ENCODE results near the gene LLGL2.
"Not testable (repeated sequence)": the region's sequence is repeated elsewhere in the genome, so short reads cannot be mapped to it uniquely, and the experiment has no call there.

LLGL2 gene

DNA sequence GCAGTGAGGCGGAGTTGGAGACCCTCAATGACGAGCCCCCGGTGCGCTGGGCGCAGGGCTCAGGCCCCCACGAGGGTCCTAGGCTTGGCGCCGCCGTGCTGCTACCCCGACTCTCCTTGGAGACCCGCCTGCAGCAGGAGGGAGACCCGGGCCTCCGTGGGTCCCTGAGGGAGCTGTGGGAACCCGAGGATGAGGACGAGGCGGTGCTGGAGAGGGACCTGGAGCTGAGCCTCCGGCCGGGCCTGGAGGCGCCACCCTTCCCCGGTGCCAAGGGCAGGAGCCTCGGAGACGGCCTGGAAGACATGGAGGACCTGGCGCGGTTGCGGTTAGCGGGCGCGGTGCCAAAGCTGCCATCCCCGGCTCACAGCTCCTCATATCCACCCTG, 64.4 kb downstream of the LLGL2 start:
- no peak for DNase-seq (ENCODE audit: low read depth in 2 of 3, low spot score in 1 of 3)

DNA sequence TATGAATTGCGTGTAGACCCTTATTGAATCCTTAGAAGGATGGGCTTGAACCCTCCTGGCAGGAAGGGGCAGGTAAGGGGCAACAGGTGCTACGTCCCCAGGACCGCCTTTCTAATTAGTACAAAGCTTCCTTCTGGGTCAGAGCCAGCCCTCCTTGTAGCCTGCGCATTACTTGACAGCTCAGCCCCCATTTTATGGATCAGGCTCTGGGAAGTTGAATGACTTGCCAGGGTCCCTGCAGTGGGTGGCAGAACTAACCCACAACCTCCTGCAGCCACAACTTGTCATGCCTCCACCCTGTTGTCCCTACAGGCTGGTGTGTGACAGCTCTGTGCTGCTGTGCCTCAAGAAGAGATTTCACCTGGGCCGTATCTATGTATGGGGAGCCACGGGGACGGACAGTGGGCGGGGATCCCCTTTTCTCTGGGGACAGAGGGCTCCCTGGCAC, 64.8 kb downstream of the LLGL2 start:
- no peak for DNase-seq (ENCODE audit: low read depth in 2 of 3, low spot score in 1 of 3)

DNA sequence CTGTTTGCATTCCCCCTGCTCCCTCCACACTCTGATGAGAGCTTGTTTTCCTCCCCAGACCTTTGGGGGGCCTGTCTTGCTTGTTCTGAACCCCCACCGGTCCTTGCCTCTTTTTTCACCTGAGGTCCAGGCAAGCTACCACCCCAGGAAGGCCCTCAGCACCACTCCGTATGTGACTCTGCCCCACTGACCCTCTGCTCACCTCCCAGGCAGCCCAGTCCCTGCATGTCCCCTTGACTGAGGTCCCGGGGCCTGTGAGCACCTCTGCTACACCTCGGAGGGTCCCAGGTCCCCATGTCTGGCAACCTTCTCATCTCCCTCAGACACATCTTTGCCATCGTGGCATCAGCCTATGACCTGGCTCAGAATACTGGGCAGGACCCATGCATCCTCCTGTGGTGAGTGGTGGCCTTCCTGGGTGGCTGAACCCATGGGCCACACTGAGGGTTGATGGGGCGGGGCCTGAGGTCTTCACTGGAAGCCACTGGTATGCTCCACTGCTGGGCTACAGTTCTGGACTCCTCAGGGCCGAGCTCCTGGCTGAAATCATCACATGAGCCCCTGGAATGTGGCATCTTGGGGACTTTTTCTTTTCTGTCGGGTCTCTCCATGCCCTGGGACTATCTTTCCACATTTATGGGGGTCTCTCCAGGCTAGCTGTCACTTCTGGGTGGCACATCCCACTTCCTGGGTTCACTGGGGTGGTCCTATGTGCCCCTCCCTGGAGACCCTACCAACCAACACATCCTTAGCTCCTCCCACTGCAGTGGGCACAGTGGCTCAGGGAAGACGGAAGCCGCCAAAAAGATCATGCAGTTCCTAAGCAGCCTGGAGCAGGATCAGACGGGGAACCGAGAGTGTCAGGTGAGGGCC, 65.6 kb downstream of the LLGL2 start:
- DNase-seq (ENCODE audit: low read depth in 2 of 3, low spot score in 1 of 3) = no peak

DNA sequence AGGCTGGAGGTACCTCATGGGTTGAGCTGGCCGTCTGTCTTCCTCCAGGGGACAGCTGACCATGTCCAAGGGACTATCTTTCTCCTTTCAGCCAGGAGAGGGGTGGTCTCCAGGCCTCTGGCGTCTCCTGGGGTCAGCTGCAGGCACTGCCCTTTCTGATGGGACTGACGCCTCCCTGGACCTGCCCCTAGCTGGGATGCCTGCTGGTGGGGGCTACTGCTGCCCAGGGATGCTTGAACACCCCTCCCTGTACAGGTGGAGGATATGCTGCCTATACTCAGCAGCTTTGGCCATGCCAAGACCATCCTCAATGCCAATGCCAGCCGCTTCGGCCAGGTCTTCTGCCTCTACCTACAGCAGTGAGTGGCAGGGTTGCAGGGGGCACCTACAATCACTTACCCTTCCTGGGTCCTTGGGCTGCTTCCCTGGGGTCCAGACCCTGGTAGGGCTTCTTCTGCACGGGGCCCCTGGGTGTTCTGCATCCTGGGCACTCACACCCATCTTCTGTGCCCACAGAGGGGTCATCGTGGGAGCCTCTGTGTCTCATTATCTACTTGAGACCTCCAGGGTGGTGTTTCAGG, 66.3 kb downstream of the LLGL2 start:
- no peak for DNase-seq (ENCODE audit: low read depth in 2 of 3, low spot score in 1 of 3)

DNA sequence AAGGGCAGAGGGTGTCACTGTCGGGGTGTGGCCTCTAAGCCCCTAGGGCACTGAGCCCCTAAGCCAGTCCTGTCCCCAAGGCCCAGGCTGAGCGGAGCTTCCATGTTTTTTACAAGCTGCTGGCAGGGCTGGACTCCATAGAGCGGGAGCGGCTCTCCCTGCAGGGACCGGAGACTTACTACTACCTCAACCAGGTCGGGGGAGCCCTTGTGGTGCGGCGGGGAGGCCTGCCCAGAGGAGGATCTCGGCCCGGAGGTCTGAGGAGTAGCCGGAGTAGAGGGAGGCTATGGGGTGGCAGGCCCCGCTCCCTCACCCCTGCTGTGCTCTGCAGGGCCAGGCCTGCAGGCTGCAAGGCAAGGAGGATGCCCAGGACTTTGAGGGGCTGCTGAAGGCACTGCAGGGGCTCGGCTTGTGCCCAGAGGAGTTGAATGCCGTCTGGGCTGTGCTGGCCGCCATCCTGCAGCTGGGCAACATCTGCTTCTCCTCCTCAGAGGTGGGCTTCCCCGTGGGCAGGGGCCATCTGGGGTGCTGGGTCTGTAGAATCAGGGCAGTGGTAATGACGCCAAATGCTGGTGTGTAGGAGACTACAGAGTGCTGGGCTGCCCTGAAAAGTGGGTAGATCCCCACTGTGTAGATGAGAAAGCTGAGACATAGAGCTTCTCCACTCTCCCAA, 67.0 kb downstream of the LLGL2 start:
- no peak for DNase-seq (ENCODE audit: low read depth in 2 of 3, low spot score in 1 of 3)

DNA sequence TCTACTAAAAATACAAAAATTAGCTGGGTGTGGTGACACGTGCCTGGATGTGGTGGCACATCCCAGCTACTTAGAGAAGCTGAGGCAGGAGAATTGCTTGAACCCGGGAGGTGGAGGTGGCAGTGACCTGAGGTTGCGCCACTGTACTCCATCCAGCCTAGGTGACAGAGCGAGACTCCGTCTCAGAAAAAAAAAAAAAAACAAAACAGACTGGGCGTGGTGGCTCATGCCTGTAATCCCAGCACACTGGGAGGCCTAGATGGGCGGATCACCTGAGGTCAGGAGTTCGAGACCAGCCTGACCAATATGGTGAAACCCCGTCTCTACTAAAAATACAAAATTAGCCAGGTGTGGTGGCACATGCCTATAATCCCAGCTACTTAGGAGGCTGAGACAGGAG, 67.9 kb downstream of the LLGL2 start:
- DNase-seq (ENCODE audit: low read depth in 2 of 3, low spot score in 1 of 3) = not testable (repeated sequence)

DNA sequence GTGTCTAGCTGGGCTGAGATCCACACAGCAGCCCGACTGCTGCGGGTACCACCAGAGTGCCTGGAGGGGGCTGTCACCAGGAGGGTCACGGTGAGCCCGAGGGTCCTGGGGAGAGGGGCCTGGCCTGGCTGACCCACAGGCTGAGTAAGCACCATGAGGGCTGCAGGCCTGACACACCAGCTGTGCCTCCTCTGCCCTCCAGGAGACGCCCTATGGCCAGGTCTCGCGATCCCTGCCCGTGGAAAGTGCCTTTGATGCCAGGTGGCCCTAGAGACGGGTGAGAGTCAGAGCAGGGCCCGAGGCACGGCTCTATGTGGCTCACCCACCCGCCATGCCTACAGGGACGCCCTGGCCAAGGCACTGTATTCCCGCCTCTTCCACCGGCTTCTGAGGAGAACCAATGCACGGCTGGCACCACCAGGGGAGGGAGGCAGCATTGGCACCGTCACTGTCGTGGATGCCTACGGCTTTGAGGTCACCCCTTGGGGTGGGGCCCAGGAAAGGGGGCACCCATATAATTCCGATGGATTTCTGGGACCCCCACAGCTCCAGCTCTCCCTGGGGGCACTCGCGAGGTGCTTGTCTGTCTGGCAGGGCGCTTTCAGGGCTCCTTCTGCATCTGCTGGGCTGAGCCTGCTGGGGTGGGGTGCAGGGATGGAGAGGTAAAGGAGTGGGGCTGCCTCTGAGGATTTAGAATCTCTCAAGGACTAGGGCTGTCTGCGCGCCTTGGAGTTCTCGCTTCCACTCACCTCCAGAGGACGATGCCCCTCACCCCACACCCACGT, 69.2 kb downstream of the LLGL2 start:
- no peak for DNase-seq (ENCODE audit: low read depth in 2 of 3, low spot score in 1 of 3)

DNA sequence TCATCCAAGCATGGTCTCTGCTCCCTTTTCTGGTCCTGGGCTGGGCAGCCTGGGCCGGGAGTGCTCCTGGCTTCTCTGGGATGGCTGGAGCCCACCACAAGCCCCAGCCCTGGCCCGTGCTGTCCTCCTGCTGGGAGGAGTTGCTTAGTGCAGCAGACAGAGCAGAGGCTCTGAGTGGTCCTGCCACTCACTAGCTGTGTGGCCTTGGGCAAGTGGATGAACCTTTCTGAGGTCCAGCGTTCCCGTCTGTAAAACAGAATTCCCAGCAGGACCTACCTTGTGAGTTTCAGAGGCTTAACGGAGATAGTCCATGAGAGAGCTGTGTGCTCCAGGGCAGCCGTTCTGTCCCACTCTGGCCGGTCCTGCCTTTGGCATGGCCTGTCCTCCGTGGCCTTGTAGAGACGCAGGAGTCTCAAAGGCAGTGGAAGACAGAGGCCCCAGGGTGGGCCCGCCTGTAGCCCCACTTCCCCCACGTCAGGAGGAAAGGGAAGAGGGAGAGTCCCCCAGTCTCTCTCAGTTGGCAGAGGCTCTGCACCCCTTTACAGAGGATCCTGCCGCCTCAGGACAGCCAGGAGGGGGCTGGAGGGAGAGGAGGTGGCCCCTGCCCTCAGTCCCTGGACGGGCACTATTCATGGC, 69.9 kb downstream of the LLGL2 start:
- DNase-seq (ENCODE audit: low read depth in 2 of 3, low spot score in 1 of 3) = no peak

DNA sequence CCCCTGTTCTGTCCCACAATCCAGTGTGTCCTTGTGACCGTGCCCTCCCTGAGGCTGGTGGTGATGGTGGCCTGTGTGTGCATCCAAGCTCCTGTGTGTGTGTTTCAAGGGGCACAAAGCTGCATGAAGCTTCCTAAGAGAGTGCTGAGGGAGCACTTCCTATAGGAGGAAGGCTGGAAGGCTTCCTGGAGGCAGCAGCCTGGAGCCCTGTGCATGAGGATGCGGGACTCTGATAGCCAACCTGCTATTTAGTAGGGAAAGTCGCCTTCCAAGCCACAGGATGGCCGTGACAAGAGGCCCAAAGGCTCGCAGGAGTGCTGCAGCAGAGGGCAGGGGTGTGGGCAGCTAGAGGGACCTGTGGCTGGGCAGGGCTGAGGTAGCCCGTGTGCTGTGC, 70.4 kb downstream of the LLGL2 start:
- DNase-seq (ENCODE audit: low read depth in 2 of 3, low spot score in 1 of 3) = no peak

DNA sequence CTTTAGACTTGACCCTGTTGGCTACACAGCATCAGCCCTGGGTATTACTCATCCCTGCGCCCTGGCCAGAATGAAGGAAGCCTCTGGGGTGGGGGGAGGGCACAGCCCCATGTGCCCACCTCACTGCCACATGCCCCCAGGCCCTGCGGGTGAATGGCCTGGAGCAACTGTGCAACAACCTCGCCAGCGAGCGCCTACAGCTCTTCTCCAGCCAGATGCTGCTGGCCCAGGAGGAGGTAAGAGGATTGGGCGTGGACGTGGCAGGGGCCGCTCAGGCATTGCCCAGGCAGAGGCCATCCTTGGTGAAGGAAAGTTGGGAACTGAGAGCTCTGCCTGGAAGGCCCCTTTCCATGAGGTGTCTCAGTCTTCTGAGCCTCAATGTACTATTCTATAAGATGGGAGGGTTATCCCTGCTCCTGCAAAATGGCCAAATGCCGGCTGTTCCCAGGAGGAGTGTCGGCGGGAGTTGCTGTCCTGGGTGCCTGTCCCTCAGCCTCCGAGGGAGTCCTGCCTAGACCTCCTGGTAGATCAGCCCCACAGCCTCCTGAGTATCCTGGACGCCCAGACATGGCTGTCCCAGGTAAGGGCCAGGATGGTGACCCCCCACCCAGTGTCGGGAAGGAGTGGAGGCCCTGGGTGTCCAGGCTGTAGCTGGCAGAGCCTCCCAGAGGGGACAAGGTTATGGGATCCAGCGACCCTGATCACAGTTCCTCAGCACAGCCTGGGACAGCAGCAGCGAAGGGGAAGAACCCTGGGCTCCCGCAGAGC, 71.0 kb downstream of the LLGL2 start:
- DNase-seq (ENCODE audit: low read depth in 2 of 3, low spot score in 1 of 3) = no peak

DNA sequence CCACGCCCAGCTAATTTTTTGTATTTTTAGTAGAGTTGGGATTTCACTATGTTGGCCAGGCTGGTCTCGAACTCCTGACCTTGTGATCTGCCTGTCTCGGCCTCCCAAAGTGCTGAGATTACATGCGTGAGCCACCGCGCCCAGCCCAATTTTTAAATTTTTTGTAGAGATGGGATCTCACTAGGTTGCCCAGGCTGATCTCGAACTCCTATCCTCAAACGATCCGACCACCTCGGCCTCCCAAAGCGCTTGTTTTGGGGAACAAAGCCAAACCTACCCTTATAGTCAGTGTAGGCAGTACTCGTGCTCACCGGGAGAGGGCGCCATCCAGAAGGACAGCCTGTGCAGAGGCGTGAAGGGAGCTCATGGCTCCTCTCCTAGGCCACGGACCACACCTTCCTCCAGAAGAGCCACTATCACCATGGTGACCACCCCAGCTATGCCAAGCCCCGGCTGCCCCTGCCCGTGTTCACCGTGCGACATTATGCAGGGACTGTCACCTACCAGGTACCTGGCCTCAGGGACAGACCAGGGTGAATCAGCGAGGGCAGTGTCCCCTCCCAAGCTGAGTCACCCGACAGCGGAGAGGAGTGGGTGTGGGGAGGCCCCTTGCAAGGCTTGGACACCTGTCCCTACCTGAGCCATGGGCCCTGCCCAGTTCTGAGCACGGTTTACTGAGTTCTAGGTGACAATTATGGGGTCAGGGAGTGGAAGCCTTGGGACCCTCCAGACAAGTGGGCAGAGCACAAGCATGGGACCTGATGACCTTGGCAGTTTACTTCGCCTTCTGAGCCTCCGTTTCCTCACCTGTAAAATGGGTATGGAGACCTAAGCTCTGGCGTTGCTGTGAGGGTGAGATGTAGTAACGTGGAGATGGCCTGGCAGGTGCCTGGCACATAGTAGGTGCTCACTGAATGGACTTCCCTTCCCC, 75.8 kb downstream of the LLGL2 start:
- peak; percentile 42 to 69 (median 51) for DNase-seq (ENCODE audit: low read depth in 2 of 3, low spot score in 1 of 3)

DNA sequence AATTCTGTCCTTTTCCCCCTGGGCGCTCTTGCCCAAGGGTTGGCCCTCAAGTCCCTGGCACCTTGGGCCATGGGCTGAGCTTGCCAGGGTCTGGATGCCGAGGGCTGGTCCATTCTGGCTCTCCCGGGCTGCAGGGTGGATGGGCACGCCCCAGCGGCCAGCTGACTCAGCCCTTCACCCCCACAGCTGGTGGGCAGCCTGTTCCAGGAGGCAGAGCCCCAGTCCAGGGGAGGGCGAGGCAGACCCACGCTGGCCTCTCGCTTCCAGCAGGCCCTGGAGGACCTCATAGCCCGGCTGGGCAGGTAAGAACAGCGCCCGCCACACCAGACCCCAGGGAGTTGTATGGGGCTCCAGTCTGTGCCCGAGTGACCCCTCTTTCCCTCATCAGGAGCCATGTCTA, 77.1 kb downstream of the LLGL2 start:
- DNase-seq (ENCODE audit: low read depth in 2 of 3, low spot score in 1 of 3) = no peak

DNA sequence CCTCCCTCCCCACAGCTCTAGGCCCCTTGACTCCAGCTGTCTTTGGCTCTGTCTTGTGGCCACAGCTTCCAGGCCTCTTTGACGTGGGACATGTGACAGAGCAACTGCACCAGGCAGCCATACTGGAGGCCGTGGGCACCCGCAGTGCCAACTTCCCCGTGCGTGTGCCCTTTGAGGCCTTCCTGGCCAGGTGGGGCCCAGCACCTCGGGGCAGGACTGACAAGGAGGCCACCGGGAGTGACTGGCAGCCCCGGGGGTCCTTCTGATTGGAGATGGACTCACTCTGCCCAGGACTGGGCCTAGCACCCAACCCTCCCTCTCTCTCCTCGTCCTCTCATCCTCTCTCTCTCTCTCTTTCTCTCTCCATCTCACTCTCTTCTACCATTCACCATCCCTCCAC, 77.6 kb downstream of the LLGL2 start:
- no peak for DNase-seq (ENCODE audit: low read depth in 2 of 3, low spot score in 1 of 3)

DNA sequence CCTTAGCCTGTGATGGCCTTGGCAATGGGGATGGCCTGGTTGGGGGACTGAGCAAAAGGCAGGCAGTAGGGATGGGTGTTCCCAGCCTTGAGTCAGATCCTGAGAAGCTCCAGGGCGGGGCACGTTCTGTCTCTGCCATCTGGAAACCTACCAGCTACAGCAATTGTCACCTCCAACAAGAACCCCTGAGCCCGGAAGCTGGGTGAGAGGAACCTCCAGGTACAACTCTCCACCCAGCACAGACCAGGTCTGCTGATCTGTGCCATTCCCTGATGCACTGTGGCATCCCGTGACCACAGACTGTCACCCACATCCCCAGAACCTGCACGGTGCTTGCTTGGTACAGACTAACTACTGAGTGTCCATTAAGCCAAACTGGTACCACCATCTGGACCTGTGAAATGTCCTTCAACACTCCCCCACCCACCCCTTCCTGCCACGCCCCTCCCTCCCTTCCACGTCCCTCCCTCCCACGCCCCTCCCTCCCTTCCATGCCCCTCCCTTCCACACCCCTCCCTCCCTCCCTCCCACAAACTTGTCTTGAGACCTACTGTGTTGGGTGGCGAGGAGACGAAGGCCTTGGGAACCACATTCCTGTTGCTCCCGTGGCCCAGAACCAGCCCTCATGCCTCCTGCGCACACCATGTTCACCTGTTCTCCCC, 78.7 kb downstream of the LLGL2 start:
- DNase-seq (ENCODE audit: low read depth in 2 of 3, low spot score in 1 of 3) = no peak

DNA sequence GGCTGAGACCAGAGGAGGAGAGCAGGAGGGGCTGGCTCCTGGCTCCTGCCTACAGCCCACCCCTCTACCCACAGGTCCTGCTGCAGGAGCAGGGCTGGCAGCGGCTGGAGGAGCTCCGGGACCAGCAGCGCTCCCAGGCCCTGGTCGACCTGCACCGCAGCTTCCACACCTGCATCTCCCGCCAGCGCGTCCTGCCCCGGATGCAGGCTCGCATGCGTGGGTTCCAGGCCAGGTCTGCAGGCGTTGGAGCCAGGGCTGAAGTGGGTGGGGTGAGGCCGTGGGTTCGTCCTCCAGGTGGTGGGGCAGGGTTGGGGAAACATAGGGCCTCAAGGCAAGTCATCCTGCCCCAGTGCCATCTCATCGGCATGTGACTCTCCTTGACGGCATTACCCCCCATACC, 80.3 kb downstream of the LLGL2 start:
- no peak for DNase-seq (ENCODE audit: low read depth in 2 of 3, low spot score in 1 of 3)

DNA sequence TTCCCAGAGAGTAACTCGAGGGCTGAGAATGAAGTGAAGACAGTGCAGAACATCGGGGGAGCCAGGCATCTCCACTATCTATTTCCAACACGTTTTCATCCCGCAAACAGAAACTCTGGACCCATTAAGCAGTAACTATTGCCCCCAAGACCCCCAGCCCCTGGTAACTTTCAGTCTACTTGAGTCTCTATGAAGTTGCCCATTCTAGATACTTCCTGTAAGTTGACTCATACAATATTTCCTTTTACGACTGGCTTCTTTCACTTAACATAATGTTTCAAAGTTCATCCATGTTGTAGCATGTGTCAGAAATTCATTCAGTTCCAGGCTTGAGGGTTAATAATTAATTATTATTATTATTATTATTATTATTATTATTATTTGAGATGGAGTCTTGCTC, 81.6 kb downstream of the LLGL2 start:
- DNase-seq (ENCODE audit: low read depth in 2 of 3, low spot score in 1 of 3) = no peak

DNA sequence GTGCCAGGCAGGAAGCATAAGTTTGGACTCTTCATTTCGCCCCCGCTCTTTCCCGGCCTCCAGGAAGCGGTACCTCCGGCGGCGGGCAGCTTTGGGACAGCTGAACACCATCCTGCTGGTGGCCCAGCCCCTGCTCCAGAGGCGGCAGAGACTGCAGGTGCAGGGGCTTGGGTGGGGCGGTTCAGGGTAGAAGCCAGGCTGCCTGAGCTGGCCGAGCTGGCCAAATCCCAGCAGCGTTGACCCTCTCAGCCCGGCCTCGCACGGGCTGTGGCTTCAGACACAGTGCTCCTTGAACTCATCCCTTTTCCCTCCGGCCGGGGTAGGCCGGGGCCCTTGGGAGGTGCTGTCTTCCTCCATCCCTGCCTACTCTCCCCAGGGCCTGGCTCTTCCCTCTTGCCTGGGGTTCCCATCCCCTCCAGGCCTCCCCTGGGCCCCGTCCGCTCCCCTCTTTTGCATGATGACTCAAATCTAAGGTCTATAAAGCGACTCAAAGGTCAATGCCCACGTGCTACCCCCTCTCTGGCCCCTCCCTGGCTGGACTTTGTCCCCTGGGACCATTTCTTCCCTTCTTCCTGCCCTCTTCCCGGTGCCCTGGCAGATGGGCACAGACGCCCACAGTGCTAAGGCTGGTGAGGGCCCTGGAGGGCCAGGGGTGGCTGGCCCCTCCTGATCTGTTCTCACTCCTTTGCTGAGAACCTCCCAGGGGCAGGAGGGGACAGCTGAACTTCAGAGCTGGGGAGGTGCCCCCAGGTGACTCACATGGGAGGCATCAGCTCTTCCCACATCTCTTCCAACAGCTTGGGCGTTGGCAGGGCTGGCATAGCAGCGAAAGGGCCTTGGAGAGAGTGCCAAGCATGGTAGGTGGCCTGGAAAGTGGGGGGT, 84.8 kb downstream of the LLGL2 start:
- no peak for DNase-seq (ENCODE audit: low read depth in 2 of 3, low spot score in 1 of 3)
